ENCODE results near the gene HOXA5.

Gene HOXA5

DNA sequence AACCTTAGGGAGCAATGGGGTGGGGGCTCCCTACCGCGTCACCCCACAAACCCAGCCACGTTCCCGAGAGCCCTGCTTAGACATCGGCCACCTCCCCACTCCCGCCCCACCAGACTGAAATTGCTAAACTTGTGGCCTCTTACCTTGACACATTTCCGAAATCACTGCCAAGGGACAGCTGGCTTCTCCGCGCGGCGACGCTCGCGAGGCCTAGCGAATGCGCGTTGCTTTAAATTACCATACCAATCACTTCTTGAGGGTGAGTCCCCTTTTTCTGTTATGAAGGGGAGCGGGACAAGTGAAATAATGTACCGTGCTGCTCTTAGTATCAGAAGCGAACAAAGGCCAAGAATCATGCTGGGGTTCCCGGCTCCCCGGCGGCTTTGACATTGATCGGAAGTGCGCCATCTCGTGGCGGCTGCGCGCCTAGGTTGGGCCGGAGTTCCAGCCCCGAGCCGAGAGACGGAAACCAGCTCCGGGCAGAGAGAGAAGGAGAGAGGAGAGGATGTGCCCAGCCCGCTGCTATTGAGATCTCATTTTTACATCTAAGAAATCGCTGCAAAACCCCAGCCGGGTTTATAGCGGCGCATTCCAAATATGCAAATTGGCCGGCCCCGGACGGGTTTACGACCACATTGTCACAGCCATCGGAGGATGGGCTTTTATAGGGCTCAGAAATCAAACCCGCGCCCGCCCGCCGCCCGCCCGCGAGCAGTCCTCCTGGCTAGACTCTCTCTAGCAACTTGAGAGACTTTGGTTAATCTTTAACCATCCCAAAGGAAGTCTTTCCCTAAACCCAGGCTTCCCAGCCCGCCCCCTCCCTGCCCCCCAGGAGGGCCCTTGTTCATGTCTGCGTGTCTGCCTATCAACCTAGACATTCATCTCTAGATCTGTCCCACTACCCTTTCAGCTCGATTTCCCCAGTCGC lies 36.3 kb upstream of the HOXA5 start (continued):
- TF ChIP-seq ZNF280D (tag by site-specific recombination; IDR thresholded peaks at IDR 0.05) (no peak), ZNF335 (tag by site-specific recombination; conservative IDR thresholded peaks at IDR 0.05) (0 out of 2 replicates have a peak, but pooled peaks have one; percentile 13), ZNF837 (tag by site-specific recombination; IDR thresholded peaks at IDR 0.05) (no peak), ZNF585B (tag by site-specific recombination; IDR thresholded peaks at IDR 0.05) (no peak), ZNF623 (tag by site-specific recombination; IDR thresholded peaks at IDR 0.05) (no peak), ZNF658 (tag by site-specific recombination; IDR thresholded peaks at IDR 0.05) (no peak), ZNF664 (tag by site-specific recombination; IDR thresholded peaks at IDR 0.05) (no peak), SCRT2 (tag by site-specific recombination; IDR thresholded peaks at IDR 0.05) (no peak), ZNF292 (tag by site-specific recombination; IDR thresholded peaks at IDR 0.05; ENCODE audit: borderline replicate concordance, low read depth) (no peak), ZNF37A (tag by site-specific recombination; IDR thresholded peaks at IDR 0.05) (no peak), ZNF776 (tag by site-specific recombination; IDR thresholded peaks at IDR 0.05; ENCODE audit: borderline replicate concordance) (no peak), ZNF24 (tag by site-specific recombination; IDR thresholded peaks at IDR 0.05) (no peak), ZNF521 (tag by site-specific recombination; IDR thresholded peaks at IDR 0.05) (no peak), MZF1 (tag by site-specific recombination; IDR thresholded peaks at IDR 0.05; ENCODE audit: borderline replicate concordance) (peak; percentile 92), ZNF510 (tag by site-specific recombination; IDR thresholded peaks at IDR 0.05; ENCODE audit: insufficient replicate concordance) (no peak), ZNF561 (tag by site-specific recombination; IDR thresholded peaks at IDR 0.05; ENCODE audit: borderline replicate concordance) (0 out of 2 replicates have a peak, but pooled peaks have one; percentile 18), ZBTB48 (tag by site-specific recombination; IDR thresholded peaks at IDR 0.05) (peak; percentile 57; the same call in 1 of the 2 replicates), ZNF354C (tag by site-specific recombination; IDR thresholded peaks at IDR 0.05; ENCODE audit: borderline replicate concordance, low read depth) (no peak), IKZF3 (tag by site-specific recombination; IDR thresholded peaks at IDR 0.05) (peak; percentile 94), ZNF571 (tag by site-specific recombination; IDR thresholded peaks at IDR 0.05) (no peak), ZNF621 (tag by site-specific recombination; IDR thresholded peaks at IDR 0.05) (no peak), ZNF140 (tag by site-specific recombination; IDR thresholded peaks at IDR 0.05) (no peak), OSR2 (tag by site-specific recombination; IDR thresholded peaks at IDR 0.05) (no peak), ZNF530 (tag by site-specific recombination; IDR thresholded peaks at IDR 0.05; ENCODE audit: low read depth) (no peak), ZBTB7A (tag by site-specific recombination; IDR thresholded peaks at IDR 0.05; ENCODE audit: low read depth) (no peak), ZEB2 (tag by site-specific recombination; IDR thresholded peaks at IDR 0.05) (no peak; the same call in 1 of the 2 replicates), ZNF157 (tag by site-specific recombination; IDR thresholded peaks at IDR 0.05) (no peak), KLF1 (tag by site-specific recombination; IDR thresholded peaks at IDR 0.05) (no peak), ZNF426 (tag by site-specific recombination; IDR thresholded peaks at IDR 0.05) (no peak), ZNF768 (tag by site-specific recombination; IDR thresholded peaks at IDR 0.05) (no peak), KLF10 (tag by site-specific recombination; IDR thresholded peaks at IDR 0.05) (peak; percentile 48; the same call in 1 of the 2 replicates), ZSCAN30 (tag by site-specific recombination; IDR thresholded peaks at IDR 0.05) (no peak; the same call in 1 of the 2 replicates)
- TF ChIP-seq, protein P1, sequence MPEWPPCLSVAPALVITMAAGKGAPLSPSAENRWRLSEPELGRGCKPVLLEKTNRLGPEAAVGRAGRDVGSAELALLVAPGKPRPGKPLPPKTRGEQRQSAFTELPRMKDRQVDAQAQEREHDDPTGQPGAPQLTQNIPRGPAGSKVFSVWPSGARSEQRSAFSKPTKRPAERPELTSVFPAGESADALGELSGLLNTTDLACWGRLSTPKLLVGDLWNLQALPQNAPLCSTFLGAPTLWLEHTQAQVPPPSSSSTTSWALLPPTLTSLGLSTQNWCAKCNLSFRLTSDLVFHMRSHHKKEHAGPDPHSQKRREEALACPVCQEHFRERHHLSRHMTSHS (tag by site-specific recombination; IDR thresholded peaks at IDR 0.05): no peak
- TF ChIP-seq, protein P2, sequence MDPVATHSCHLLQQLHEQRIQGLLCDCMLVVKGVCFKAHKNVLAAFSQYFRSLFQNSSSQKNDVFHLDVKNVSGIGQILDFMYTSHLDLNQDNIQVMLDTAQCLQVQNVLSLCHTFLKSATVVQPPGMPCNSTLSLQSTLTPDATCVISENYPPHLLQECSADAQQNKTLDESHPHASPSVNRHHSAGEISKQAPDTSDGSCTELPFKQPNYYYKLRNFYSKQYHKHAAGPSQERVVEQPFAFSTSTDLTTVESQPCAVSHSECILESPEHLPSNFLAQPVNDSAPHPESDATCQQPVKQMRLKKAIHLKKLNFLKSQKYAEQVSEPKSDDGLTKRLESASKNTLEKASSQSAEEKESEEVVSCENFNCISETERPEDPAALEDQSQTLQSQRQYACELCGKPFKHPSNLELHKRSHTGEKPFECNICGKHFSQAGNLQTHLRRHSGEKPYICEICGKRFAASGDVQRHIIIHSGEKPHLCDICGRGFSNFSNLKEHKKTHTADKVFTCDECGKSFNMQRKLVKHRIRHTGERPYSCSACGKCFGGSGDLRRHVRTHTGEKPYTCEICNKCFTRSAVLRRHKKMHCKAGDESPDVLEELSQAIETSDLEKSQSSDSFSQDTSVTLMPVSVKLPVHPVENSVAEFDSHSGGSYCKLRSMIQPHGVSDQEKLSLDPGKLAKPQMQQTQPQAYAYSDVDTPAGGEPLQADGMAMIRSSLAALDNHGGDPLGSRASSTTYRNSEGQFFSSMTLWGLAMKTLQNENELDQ (tag by site-specific recombination; IDR thresholded peaks at IDR 0.05; ENCODE audit: low read depth): no peak
- TF ChIP-seq, protein P3, sequence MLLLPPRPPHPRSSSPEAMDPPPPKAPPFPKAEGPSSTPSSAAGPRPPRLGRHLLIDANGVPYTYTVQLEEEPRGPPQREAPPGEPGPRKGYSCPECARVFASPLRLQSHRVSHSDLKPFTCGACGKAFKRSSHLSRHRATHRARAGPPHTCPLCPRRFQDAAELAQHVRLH (tag by site-specific recombination; IDR thresholded peaks at IDR 0.05): no peak
